Activated CD4-positive, alpha-beta T cell treated with anti-CD3 and anti-CD28 coated beads for 36 hours (primary cell): ENCODE results near the gene WFIKKN2. TPM values are rescaled to one million over a fixed set of nuclear protein-coding genes. Genes with fewer than 3 reads are reported as not detected.

Experiments used
- ATAC-seq: fragments of 200-7000 bp; cut with Tn5 transposase; one replicate; pipeline ENCODE4 v1.10.0; 2021; ENCODE audit warnings: mild to moderate bottlenecking, moderate library complexity
- CTCF ChIA-PET: fragments of 350-600 bp; sonication (Branson Sonifier 250); formaldehyde crosslinking; loops from one replicate; lab custom pipeline; 2021; ENCODE audit warnings: antibody characterized with exemption; lab: Charles Lee
- POLR2A ChIA-PET: fragments of 350-600 bp; sonication (Branson Sonifier 250); formaldehyde crosslinking; loops from one replicate; lab custom pipeline; 2021; ENCODE audit warnings: antibody characterized with exemption, inconsistent platforms; lab: Charles Lee
- DNase-seq: peaks from one replicate; pipeline ENCODE4 v3.0.0-alpha.2; 2020
- H3K27ac Mint-ChIP-seq: one replicate; pipeline ENCODE4 v1.8.0; 2021; ENCODE audit warnings: mixed read lengths
- H3K27me3 Mint-ChIP-seq: one replicate; pipeline ENCODE4 v1.8.0; 2021; ENCODE audit warnings: mixed read lengths
- H3K36me3 Mint-ChIP-seq: one replicate; pipeline ENCODE4 v1.8.0; 2021; ENCODE audit warnings: low read depth, mixed read lengths
- H3K4me1 Mint-ChIP-seq: one replicate; pipeline ENCODE4 v1.8.0; 2021; ENCODE audit warnings: mixed read lengths
- H3K4me3 Mint-ChIP-seq: one replicate; pipeline ENCODE4 v1.8.0; 2021; ENCODE audit warnings: mild to moderate bottlenecking, moderate library complexity, mixed read lengths
- H3K9me3 Mint-ChIP-seq: one replicate; pipeline ENCODE4 v1.8.0; 2021; ENCODE audit warnings: low read depth, mixed read lengths
- intact Hi-C, 2 experiments: fragments of 100-400 bp; cut with DNase I in 1 of 2; cut with micrococcal nuclease in 1 of 2; formaldehyde crosslinking; loops; one replicate each; pipeline versions ENCODE4 v1.14.2 to v1.15.1; 2022 to 2024; cut with DNase I, micrococcal nuclease
- total RNA-seq, 2 experiments: library from RNA; stranded (reverse); gene quantifications; one replicate each; pipeline ENCODE4 v1.2.3, GENCODE V29; 2021

The WFIKKN2 gene
- total RNA-seq, 2 experiments from 2014 or later, result not detected

GRCh38 chr17:50891577-50891989, 56.2 kb downstream of the WFIKKN2 start:
- ChIA-PET CTCF (interaction anchor here (0.5 to 1.0 kb wide), 2 partner anchors 39 to 462 kb away, joined by 3 to 4 read pairs; no protein-coding TSS in a partner anchor), POLR2A (no interaction called here)
- no peak for ATAC-seq

More at GRCh38 chr17:50891577-50891989, 56.2 kb downstream of the WFIKKN2 start:
- H3K4me1 Mint-ChIP-seq, result peaks cover 13% of the 10 kb centered on the region
- H3K4me3 Mint-ChIP-seq, result no peak overlapping the region
- no peaks in the 10 kb centered on the region for H3K27me3 Mint-ChIP-seq
- intact Hi-C loops, result no loop called here
- no peaks in the 10 kb centered on the region for H3K9me3 Mint-ChIP-seq
- DNase-seq, result no peak
- no peaks in the 10 kb centered on the region for H3K36me3 Mint-ChIP-seq
- H3K27ac Mint-ChIP-seq, result no peak overlapping the region

Other genes with a start within 250 kb of the WFIKKN2 start
- not detected for gene ABCC3, start 200.7 kb upstream of the WFIKKN2 start, total RNA-seq
- 10 to 100 TPM; 28.0 to 29.8 TPM for gene ANKRD40, start 127.7 kb upstream of the WFIKKN2 start, total RNA-seq
- gene LUC7L3, start 116.0 kb upstream of the WFIKKN2 start, total RNA-seq, result 100 to 1,000 TPM; 112 to 120 TPM
- not detected for gene ANKRD40CL, start 68.1 kb upstream of the WFIKKN2 start, total RNA-seq
- gene TOB1, start 30.8 kb downstream of the WFIKKN2 start, total RNA-seq, result 10 to 100 TPM; 31.3 to 43.0 TPM